LNCaP clone FGC (cell line): ENCODE data around the gene SPEM2.
"Not testable (repeated sequence)": the region's sequence is repeated elsewhere in the genome, so short reads cannot be mapped to it uniquely, and the experiment has no call there.

Experiments used
- DNase-seq: peaks from one replicate; pipeline ENCODE4 v3.0.0-alpha.2; 2011; ENCODE audit warnings: low read depth
- H3K4me3 ChIP-seq: 2 replicates; pipeline ENCODE4 v1.5.1; 2011; ENCODE audit warnings: mild to moderate bottlenecking, low read depth, low read length, control low read depth
- TF ChIP-seq, protein P1 (sequence below): IDR thresholded peaks from 2 replicates; pipeline ENCODE4 v1.5.1; 2012; ENCODE audit warnings: mild to moderate bottlenecking; ENCODE audit not compliant: control insufficient read depth, insufficient read depth; ENCODE audit errors: extremely low read depth

The SPEM2 gene

DNA sequence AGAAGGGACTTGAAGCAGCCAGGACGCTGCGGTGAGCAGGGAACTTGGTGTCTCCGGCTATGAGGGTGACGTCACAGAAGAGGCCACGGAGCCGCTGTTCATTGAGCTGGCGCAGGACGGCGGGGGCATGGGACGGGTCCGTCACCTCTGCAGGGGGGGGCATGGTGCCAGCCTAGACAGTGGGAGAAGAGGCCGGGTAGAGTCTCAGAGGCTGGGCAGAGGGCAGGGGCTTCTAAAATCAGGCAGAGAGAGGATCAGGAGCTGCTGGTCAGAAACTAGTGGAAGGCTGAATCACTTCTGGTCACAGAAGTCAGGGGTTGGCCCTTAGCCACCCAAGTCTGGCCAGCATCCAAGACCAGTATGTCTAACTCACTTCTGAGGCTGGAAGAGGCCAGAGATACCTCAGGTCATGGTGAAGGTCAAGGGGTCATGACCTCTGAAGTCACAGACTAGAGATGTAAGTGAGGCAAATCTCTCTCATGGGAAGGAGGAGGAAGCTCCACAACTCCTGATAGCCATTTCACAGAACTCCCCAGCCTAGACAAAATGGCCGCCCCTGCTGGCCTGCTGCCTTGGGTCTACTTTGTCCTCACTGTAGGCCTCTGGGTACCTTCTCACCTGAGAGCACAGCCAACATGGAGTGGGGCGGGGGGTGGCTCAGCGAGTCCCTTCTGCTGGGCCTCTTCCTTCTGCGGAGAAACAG, 41.4 kb downstream of the SPEM2 start:
- no peak overlapping the region for H3K4me3 ChIP-seq
- no peak for DNase-seq
- TF ChIP-seq, protein P1, sequence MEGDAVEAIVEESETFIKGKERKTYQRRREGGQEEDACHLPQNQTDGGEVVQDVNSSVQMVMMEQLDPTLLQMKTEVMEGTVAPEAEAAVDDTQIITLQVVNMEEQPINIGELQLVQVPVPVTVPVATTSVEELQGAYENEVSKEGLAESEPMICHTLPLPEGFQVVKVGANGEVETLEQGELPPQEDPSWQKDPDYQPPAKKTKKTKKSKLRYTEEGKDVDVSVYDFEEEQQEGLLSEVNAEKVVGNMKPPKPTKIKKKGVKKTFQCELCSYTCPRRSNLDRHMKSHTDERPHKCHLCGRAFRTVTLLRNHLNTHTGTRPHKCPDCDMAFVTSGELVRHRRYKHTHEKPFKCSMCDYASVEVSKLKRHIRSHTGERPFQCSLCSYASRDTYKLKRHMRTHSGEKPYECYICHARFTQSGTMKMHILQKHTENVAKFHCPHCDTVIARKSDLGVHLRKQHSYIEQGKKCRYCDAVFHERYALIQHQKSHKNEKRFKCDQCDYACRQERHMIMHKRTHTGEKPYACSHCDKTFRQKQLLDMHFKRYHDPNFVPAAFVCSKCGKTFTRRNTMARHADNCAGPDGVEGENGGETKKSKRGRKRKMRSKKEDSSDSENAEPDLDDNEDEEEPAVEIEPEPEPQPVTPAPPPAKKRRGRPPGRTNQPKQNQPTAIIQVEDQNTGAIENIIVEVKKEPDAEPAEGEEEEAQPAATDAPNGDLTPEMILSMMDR, result no peak

DNA sequence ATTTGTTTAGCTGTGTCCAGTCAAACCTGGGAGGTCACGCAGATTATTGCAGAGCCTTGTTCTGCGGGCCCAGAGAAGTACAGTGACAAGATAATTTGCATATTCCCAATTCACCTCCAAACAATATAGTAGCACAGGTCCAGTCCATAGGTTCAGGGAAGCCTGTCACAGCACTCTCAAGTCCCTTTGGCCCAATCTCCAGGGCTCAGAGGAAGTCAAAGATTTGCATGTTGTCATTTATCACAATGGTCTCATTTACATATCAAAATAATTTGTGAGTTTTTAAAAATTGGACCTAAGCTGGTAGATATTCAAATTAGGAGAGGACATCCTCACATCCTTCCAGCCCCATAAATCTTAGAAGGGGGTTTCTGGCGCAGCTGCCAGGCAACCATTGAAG, 42.1 kb downstream of the SPEM2 start:
- no peak overlapping the region for H3K4me3 ChIP-seq
- no peak for DNase-seq
- TF ChIP-seq, protein P1, result no peak

- no peak for DNase-seq
- TF ChIP-seq, protein P1, result no peak
- no peak overlapping the region for H3K4me3 ChIP-seq
Observed at GRCh38 chr17:7468290-7468689, 42.9 kb downstream of the SPEM2 start.

- DNase-seq, result no peak
- H3K4me3 ChIP-seq, result no peak overlapping the region
- TF ChIP-seq, protein P1, result no peak
Observed at GRCh38 chr17:7468804-7469389, 43.5 kb downstream of the SPEM2 start.

DNA sequence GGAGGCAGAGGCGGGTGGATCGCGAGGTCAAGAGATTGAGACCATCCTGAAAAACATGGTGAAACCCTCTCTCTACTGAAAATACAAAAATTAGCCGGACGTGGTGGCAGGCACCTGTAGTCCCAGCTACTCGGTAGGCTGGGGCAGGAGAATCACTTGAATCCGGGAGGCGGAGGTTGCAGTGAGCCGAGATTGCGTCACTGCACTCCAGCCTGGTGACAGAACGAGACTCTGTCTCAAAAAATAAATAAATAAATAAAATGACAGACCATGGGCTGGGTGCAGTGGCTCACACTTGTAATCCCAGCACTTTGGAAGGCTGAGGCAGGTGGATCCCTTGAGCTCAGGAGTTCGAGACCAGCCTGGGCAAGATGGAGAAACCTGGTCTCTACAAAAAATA, 44.4 kb downstream of the SPEM2 start:
- not testable (repeated sequence) for H3K4me3 ChIP-seq, DNase-seq

GRCh38 chr17:7470457-7470973, 45.1 kb downstream of the SPEM2 start:
- DNase-seq, H3K4me3 ChIP-seq: not testable (repeated sequence)

GRCh38 chr17:7471729-7472128, 46.3 kb downstream of the SPEM2 start:
- TF ChIP-seq, protein P1, result no peak
- DNase-seq, result no peak
- H3K4me3 ChIP-seq, result no peak overlapping the region

- DNase-seq, H3K4me3 ChIP-seq: not testable (repeated sequence)
Observed at GRCh38 chr17:7474767-7475166, 49.4 kb downstream of the SPEM2 start.
